Naive B cell (primary cell): ENCODE measurements around the gene OR2H1. TPM values are rescaled to one million over a fixed set of nuclear protein-coding genes. Genes with fewer than 3 reads are reported as not detected.

Experiments used
- ATAC-seq, 2 donors: fragments of 150-1000 bp; cut with Tn5 transposase; 2 replicates each; pipeline ENCODE4 v1.10.0; 2021; ENCODE audit warnings: low read depth in 2 of 2, mild to moderate bottlenecking in 2 of 2, moderate library complexity in 2 of 2
- DNase-seq: peaks from one replicate; pipeline ENCODE4 v3.0.0; 2022
- H3K27ac Mint-ChIP-seq, 6 donors: one replicate each; pipeline ENCODE4 v1.8.0; 2020 to 2022; ENCODE audit warnings: mild to moderate bottlenecking in 6 of 6, mixed read lengths in 6 of 6, moderate library complexity in 5 of 6, inconsistent platforms in 2 of 6
- H3K27me3 Mint-ChIP-seq, 3 donors: one replicate each; pipeline ENCODE4 v1.8.0; 2021 to 2022; ENCODE audit warnings: mixed read lengths in 3 of 3, mild to moderate bottlenecking in 1 of 3
- H3K36me3 Mint-ChIP-seq, 2 donors: one replicate each; pipeline ENCODE4 v1.8.0; 2020 to 2022; ENCODE audit warnings: mixed read lengths in 2 of 2, inconsistent platforms in 1 of 2, mild to moderate bottlenecking in 1 of 2
- H3K4me1 Mint-ChIP-seq, 3 donors: one replicate each; pipeline ENCODE4 v1.8.0; 2020 to 2022; ENCODE audit warnings: mixed read lengths in 3 of 3, inconsistent platforms in 1 of 3, mild to moderate bottlenecking in 1 of 3, moderate library complexity in 1 of 3
- H3K4me3 Mint-ChIP-seq, 8 donors: one replicate each; pipeline ENCODE4 v1.8.0; 2020 to 2022; ENCODE audit warnings: mild to moderate bottlenecking in 8 of 8, mixed read lengths in 8 of 8, moderate library complexity in 8 of 8, inconsistent platforms in 2 of 8
- H3K9me3 Mint-ChIP-seq, 7 donors: one replicate each; pipeline ENCODE4 v1.8.0; 2020 to 2022; ENCODE audit warnings: mixed read lengths in 7 of 7, mild to moderate bottlenecking in 5 of 7, inconsistent platforms in 2 of 7, moderate library complexity in 1 of 7
- polyA plus RNA-seq, 6 donors: library from polyadenylated mRNA; unstranded; fragments of 300-500 nt; fragmentation: Illumina TruSeq; gene quantifications; one replicate each; pipeline ENCODE4 v1.2.3, GENCODE V29; 2021; ENCODE audit warnings: low read depth in 6 of 6

The OR2H1 gene
- polyA plus RNA-seq, 6 donors from 2014 or later: not detected

GRCh38 chr6:29488874-29489273 lies 31.9 kb downstream of the OR2H1 start:
- H3K36me3 Mint-ChIP-seq: no peaks in the 10 kb centered on the region
- DNase-seq (no peak), ATAC-seq (no peak)
- no peak overlapping the region for H3K27ac Mint-ChIP-seq
- no peaks in the 10 kb centered on the region for H3K4me1 Mint-ChIP-seq
- H3K27me3 Mint-ChIP-seq: peaks cover 5 to 24% (median 8%) of the 10 kb centered on the region in 3 donors
- no peaks in the 10 kb centered on the region for H3K9me3 Mint-ChIP-seq
- H3K4me3 Mint-ChIP-seq: no peak overlapping the region

- no peaks in the 10 kb centered on the region for H3K36me3 Mint-ChIP-seq
- no peaks in the 10 kb centered on the region for H3K9me3 Mint-ChIP-seq
- DNase-seq (no peak), ATAC-seq (no peak)
- no peaks in the 10 kb centered on the region for H3K4me1 Mint-ChIP-seq
- H3K27me3 Mint-ChIP-seq: peaks cover 5 to 24% (median 8%) of the 10 kb centered on the region in 3 donors
- no peak overlapping the region for H3K4me3 Mint-ChIP-seq
- H3K27ac Mint-ChIP-seq: no peak overlapping the region
These were observed 32.3 kb downstream of the OR2H1 start for GRCh38 chr6:29489286-29489685.

GRCh38 chr6:29490055-29490454 lies 33.1 kb downstream of the OR2H1 start:
- Mint-ChIP-seq H3K4me1 (no peaks in the 10 kb centered on the region), H3K27me3 (peaks cover 7 to 28% (median 9%) of the 10 kb centered on the region in 3 donors), H3K4me3 (no peak overlapping the region), H3K36me3 (no peaks in the 10 kb centered on the region), H3K27ac (peak overlapping the region in 1 of 6 donors; percentile 31), H3K9me3 (no peaks in the 10 kb centered on the region)
- no peak for DNase-seq
- no peak for ATAC-seq

GRCh38 chr6:29490552-29490951 lies 33.6 kb downstream of the OR2H1 start:
- no peak overlapping the region for H3K4me3 Mint-ChIP-seq
- H3K27me3 Mint-ChIP-seq: peaks cover 6 to 31% (median 14%) of the 10 kb centered on the region in 3 donors
- no peaks in the 10 kb centered on the region for H3K4me1 Mint-ChIP-seq
- ATAC-seq: no peak
- DNase-seq: no peak
- H3K27ac Mint-ChIP-seq: peak overlapping the region in 1 of 6 donors; percentile 31
- no peaks in the 10 kb centered on the region for H3K36me3 Mint-ChIP-seq
- H3K9me3 Mint-ChIP-seq: no peaks in the 10 kb centered on the region

DNA sequence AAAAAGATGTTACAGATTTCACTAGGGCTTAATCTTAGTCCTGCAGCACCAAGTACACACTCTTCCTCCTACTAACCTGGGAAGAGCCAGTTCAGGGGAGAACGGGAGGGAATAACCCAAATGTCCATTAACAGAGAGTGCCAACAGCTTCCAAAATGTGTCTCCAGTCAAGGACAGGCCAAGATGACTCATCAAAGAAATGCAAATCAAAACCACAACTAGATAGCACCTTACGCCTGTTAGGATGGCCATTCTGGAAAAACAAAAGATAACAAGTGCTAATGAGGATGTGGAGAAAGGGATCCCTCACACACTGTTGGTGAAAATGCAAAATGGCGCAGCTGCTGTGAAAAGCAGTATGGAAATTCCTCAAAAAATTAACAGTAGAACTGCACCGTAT lies 34.6 kb downstream of the OR2H1 start:
- DNase-seq: no peak
- no peaks in the 10 kb centered on the region for H3K9me3 Mint-ChIP-seq
- no peak overlapping the region for H3K27ac Mint-ChIP-seq
- no peaks in the 10 kb centered on the region for H3K4me1 Mint-ChIP-seq
- no peak overlapping the region for H3K4me3 Mint-ChIP-seq
- ATAC-seq: no peak
- H3K36me3 Mint-ChIP-seq: no peaks in the 10 kb centered on the region
- peaks cover 6 to 25% (median 16%) of the 10 kb centered on the region in 3 donors for H3K27me3 Mint-ChIP-seq

DNA sequence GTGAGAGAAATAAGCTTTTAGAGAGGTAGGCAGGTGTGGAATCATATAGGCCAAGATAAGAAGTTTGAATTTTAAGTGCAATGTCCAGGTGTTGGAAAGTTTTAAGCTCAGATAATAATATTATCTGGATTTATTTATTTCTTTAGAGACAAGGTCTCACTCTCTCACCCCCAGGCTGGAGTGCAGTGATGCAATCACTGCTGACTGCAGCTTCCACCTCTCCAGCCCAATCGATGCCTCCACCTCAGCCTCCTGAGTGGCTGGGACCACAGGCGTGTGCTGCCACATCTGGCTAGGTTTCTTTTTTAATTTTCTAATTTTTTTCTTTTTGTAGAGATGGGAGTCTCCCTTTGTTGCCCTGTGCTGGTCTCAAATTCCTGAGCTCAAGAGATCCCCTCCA lies 36.3 kb downstream of the OR2H1 start:
- Mint-ChIP-seq H3K27ac (no peak overlapping the region), H3K4me3 (no peak overlapping the region), H3K27me3 (peaks cover 7 to 22% (median 15%) of the 10 kb centered on the region in 3 donors), H3K9me3 (no peaks in the 10 kb centered on the region), H3K36me3 (no peaks in the 10 kb centered on the region), H3K4me1 (no peaks in the 10 kb centered on the region)
- no peak for DNase-seq
- no peak for ATAC-seq

- DNase-seq (no peak), ATAC-seq (no peak)
- Mint-ChIP-seq H3K4me1 (no peaks in the 10 kb centered on the region), H3K27me3 (peaks cover 13 to 30% (median 15%) of the 10 kb centered on the region in 3 donors), H3K36me3 (no peaks in the 10 kb centered on the region), H3K27ac (no peak overlapping the region), H3K4me3 (no peak overlapping the region), H3K9me3 (no peaks in the 10 kb centered on the region)
These were observed 37.2 kb downstream of the OR2H1 start for GRCh38 chr6:29494131-29494530.

DNA sequence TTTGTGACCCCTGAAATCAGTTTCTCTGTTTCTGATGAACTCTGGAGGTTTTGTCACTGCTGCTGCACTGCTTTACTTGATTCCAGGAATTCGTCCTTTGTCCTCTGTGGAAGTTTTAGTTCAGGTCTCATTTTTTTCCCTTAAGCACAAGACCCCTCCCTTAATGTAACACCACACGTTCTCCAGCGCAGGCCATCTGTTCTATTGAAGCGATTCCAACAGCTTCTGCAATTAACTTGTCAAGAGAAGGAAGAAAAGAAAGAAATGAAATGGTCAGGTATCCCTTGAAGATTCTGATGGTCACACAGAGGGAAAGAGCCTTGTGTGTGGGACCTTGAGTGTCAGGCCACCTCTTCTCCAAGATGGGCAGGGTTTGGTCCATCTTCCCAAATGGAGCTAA lies 38.6 kb downstream of the OR2H1 start:
- Mint-ChIP-seq H3K27ac (no peak overlapping the region), H3K9me3 (no peaks in the 10 kb centered on the region), H3K4me3 (no peak overlapping the region), H3K36me3 (no peaks in the 10 kb centered on the region), H3K27me3 (peaks cover 13 to 40% (median 19%) of the 10 kb centered on the region in 3 donors), H3K4me1 (no peaks in the 10 kb centered on the region)
- no peak for ATAC-seq
- no peak for DNase-seq

DNA sequence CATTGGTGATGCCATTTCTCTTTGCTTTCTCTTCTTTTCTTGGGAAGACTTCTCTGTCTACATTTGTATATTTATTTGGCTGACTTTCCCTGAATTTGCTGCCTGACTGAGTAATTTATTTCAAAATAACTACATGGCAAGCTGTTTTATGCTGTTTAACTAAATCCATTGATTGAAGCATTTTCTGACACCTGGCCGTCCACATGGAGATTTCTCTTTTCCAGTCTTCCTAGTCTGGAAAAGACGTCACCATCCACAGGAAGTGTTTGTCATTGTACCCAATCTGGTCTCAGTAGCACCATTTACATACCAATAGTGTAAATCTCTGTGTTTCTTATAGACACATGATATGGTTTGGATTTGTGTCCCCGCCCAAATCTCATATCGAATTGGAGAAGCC lies 40.0 kb downstream of the OR2H1 start:
- Mint-ChIP-seq H3K36me3 (no peaks in the 10 kb centered on the region), H3K4me3 (no peak overlapping the region), H3K9me3 (no peaks in the 10 kb centered on the region), H3K27ac (no peak overlapping the region), H3K4me1 (no peaks in the 10 kb centered on the region), H3K27me3 (peaks cover 16 to 43% (median 21%) of the 10 kb centered on the region in 3 donors)
- DNase-seq: no peak
- ATAC-seq: no peak

DNA sequence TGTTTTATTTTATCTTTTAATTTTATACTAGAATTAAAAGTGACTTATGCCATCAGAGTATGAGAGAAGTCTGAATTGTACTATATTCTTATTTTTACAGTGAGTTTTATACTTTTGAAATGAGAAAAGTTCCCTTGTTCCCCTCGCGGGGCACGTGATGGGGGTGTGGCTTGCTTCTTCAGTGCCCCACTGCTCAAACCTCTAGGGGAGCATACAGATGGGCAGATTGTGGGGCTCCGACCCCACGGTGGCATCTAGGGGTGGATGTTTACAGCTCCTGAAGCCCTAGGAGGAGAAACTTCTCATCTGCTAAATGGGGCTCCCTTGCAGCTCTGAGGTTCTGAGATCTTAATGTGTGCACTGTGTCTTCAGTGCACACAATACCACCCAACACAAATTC lies 42.7 kb downstream of the OR2H1 start:
- no peak overlapping the region for H3K4me3 Mint-ChIP-seq
- H3K9me3 Mint-ChIP-seq: no peaks in the 10 kb centered on the region
- no peaks in the 10 kb centered on the region for H3K36me3 Mint-ChIP-seq
- DNase-seq: no peak
- H3K4me1 Mint-ChIP-seq: no peaks in the 10 kb centered on the region
- no peak overlapping the region for H3K27ac Mint-ChIP-seq
- no peak for ATAC-seq
- H3K27me3 Mint-ChIP-seq: peaks cover 26 to 54% (median 28%) of the 10 kb centered on the region in 3 donors

GRCh38 chr6:29500594-29500993 lies 43.6 kb downstream of the OR2H1 start:
- Mint-ChIP-seq H3K9me3 (no peaks in the 10 kb centered on the region), H3K4me3 (no peak overlapping the region), H3K27me3 (peaks cover 23 to 45% (median 24%) of the 10 kb centered on the region in 3 donors), H3K36me3 (no peaks in the 10 kb centered on the region), H3K4me1 (no peaks in the 10 kb centered on the region), H3K27ac (no peak overlapping the region)
- ATAC-seq (no peak), DNase-seq (no peak)

GRCh38 chr6:29501106-29501505 lies 44.2 kb downstream of the OR2H1 start:
- Mint-ChIP-seq H3K4me1 (no peaks in the 10 kb centered on the region), H3K27ac (no peak overlapping the region), H3K36me3 (no peaks in the 10 kb centered on the region), H3K4me3 (no peak overlapping the region), H3K27me3 (peaks cover 23 to 42% (median 24%) of the 10 kb centered on the region in 3 donors), H3K9me3 (no peaks in the 10 kb centered on the region)
- DNase-seq (no peak), ATAC-seq (no peak)

DNA sequence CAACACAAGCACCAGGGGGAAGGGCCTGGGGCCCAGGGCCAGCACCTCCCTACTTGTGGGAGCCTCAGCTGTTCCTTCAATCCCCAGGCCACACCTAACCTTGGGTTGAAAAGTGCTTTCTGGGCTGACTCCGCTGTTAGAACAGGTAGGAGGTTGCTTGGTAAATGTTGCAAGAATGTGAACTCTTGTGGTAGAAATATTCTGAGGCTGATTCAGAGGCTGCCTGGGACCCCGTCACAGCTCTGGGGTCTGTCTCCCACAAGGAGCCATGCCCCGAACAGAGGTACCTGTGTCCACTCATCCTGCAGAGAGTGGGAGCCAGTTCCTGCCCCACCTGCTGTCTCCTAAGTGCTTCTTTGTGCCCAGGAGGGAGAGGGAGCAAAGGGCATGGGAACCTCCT lies 45.2 kb downstream of the OR2H1 start:
- no peak overlapping the region for H3K4me3 Mint-ChIP-seq
- H3K9me3 Mint-ChIP-seq: no peaks in the 10 kb centered on the region
- no peaks in the 10 kb centered on the region for H3K4me1 Mint-ChIP-seq
- H3K36me3 Mint-ChIP-seq: no peaks in the 10 kb centered on the region
- DNase-seq: no peak
- no peak overlapping the region for H3K27ac Mint-ChIP-seq
- no peak for ATAC-seq
- H3K27me3 Mint-ChIP-seq: peaks cover 20 to 34% (median 20%) of the 10 kb centered on the region in 3 donors

DNA sequence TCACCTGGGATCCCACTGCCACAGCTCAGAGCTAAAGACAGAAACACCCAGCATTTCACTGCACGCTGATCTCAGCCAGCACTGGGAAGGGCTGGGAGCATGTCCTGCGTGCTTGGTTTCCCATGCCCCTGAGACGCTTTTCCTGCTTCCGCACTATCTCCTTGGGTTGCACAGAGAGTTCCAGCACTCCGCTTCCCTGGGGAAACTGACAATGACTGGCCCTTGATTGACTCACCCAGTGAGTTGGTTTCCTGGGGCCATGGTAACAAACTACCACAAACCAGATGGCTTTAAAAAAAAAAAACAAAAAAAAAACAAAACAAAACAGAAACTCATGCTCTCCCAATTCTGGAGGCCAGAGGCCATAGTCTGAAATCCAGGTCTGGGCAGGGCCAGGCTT lies 45.6 kb downstream of the OR2H1 start:
- peaks cover 17 to 33% (median 20%) of the 10 kb centered on the region in 3 donors for H3K27me3 Mint-ChIP-seq
- no peaks in the 10 kb centered on the region for H3K36me3 Mint-ChIP-seq
- H3K4me3 Mint-ChIP-seq: no peak overlapping the region
- no peaks in the 10 kb centered on the region for H3K4me1 Mint-ChIP-seq
- ATAC-seq: no peak
- DNase-seq: no peak
- H3K27ac Mint-ChIP-seq: no peak overlapping the region
- no peaks in the 10 kb centered on the region for H3K9me3 Mint-ChIP-seq

DNA sequence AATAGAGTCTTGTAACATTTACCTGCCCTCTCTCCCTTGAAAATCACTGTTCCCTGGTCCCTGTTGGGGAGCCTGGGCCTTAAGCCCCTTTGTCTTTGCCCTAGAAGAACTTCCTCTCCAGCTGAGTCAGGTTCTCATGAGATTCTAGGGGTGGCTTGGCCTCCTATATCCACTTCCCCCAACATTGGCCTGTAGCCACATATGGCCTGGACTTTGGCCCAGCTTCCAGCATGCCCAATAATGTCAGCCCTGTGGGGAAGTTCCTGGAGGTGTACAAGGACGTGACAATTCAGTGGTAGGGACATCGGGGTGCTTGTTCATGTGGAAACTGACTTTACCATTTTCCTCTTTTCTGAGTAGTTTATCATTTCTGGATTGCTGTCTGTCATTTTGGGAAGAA lies 48.0 kb downstream of the OR2H1 start:
- Mint-ChIP-seq H3K36me3 (no peaks in the 10 kb centered on the region), H3K27ac (peak overlapping the region in 1 of 6 donors; percentile 2), H3K4me1 (no peaks in the 10 kb centered on the region), H3K4me3 (no peak overlapping the region), H3K27me3 (peaks cover 13 to 30% (median 29%) of the 10 kb centered on the region in 3 donors), H3K9me3 (no peaks in the 10 kb centered on the region)
- ATAC-seq: no peak
- DNase-seq: no peak
